ENCODE measurements around the gene TEX51.

Gene TEX51

DNA sequence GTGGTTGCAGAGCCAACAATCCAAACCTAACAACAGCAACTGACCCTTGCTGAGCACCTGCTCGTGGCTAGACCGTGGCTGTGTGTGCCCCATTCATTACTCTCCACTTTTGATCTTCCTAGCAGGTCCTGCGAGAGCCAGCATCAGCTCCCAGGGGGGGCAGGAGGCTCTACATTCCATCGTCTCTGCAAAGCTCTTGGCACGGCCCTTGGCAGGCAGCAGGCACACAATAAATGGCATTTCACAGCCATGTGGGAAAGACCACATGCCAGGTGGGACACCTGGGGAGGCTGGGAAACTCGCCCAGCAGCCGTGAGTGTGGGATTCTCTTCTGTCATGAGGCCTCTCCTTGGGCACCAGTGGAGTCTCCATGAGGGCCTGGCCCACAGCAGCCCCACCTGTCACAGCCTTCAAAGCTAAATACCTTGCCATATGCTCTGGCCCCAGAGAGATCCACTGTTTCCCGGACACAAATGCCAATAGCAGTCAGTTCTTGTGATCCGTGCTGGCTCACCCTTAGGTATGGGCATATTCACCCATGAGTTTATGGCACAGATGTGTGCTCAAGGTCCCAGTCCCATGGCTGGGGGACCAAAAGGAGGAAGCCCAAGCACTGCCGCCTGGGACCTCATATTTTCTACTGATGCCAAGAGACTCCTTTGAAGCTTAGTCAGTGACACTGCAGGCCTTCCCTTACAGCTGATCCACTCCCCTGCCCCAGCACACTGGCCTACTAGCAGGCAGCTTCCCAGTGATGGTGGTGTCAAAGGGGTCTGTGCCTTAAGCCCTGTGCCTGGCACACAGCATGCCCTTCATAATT, 6.8 kb upstream of the TEX51 start:
- DNase-seq (ENCODE audit: low read depth in 4 of 4, low spot score in 1 of 4) = no peak

DNA sequence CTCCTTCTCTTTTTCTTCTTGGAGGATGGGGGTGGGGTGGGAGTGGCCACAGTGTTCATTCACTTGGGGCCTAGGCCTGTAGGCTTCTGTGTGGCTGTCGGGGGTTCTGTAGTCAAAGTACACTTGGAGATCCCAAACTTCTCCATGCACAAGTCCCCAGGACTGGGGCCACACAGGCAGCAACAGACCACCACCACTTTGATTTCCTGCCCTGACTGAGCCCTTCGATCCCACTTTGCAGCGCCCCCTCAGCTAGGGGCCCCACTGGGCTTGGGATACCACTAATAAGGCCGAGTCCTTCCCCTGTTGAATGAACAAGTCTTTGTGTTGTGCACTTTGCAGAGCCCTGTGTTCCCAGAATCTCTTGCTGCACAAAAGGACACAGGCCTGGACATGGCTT, 5.5 kb upstream of the TEX51 start:
- DNase-seq (ENCODE audit: low read depth in 4 of 4, low spot score in 1 of 4) = no peak

DNA sequence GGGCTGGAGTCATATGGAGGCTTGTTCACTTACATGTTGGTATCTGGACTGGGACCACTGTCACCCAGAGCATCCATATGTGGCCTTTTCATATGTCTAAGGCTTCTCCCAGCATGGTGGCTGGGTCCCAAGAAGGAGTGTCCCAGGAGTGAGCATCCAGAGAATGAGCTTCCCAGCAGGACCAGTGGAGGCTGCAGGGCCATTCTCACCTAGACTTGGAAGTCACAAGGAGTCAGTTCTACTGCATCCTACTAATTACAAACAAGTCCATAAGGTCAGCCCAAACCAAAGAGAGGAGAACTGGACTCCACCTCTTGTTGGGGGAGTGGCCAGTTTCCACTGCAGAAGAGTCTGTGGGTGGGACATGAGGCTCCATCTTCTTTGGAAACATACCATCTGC, 5.1 kb upstream of the TEX51 start:
- no peak for DNase-seq (ENCODE audit: low read depth in 4 of 4, low spot score in 1 of 4)

DNA sequence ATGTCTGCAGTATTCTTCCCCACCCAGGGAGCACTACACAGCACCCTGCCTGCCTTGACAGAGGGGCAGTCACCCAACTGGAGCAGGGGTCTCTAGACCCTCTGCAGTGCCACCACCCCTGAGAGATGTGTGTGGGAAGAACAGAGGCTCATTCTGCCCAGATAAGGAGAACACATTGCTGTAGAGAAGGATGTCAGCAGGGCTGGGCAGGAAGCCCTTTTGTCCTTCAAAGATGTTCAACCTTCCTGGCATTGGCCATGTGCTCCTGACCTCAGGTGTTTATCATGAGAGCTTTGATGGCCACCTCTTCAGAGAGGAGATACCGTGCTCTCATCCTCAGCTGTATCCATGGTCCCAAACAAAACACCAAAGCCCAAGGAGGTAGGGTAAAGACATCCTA, 4.6 kb upstream of the TEX51 start:
- DNase-seq (ENCODE audit: low read depth in 4 of 4, low spot score in 1 of 4) = no peak

DNA sequence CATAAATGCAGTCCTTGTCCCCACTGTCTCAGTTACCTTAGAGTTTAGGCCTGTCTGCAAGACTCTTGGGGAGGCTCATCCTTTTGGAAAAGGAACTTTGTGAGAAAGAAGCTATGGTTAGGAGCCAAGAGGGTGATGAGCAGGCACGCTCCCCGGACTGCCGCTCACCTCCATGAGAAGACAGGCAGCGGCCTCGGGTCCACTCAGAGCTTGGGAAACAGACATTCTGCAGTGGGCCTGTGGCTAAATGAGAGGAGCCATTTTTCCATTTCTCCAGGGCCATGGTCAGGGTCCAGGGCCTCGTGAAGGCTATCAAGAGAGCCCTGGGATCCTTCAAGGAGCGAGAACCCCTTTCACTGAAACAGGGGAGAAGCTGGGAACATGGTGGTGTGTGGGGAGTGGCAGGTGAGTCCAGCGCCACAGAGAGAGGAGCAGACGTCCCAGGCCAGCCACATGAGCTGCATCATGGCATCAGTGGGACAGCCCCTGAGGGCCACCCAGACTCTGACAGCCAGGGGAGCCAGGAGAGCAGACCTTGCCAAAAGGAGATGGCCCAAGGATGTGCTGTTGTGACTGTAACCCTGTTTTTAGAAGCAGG, 4.0 kb upstream of the TEX51 start:
- DNase-seq (ENCODE audit: low read depth in 4 of 4, low spot score in 1 of 4) = no peak

DNA sequence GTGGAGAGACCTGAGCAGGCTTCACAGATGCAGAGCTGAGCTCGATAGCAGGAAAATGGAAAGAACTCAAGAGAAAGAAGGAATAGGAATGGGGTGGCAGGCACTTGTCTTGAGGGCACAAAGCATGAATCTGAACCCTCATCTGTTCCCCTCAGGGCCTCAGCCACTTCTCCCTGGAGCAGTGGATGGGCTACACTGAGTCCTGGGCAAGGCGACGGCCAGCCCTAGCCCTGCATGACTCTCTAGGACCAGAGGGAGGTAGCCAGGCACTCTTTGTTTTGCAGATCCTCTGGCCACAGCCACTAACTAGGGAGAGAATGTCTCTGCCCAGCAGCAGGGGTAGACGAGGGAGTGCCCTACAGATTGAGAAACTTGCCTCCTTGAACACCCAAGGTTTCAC, 3.4 kb upstream of the TEX51 start:
- no peak for DNase-seq (ENCODE audit: low read depth in 4 of 4, low spot score in 1 of 4)

DNA sequence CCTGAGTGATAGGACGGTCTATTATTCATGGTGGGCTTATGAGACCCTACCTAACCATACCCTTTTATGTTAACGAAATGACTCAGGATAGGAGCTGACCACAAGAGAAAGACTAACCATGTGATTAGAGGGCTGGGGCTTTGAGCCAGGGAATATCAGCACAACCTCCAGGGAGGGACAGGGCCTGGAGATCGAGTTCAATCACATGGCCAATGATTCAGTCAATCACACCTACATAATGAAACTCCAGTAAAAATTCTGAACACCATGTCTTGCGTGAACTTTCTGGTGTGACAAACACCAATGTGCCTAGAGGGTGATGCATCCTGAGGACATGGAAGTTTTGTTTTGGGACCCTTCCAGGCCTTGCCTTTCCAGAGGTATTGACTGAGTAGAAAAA, 2.2 kb upstream of the TEX51 start:
- DNase-seq (ENCODE audit: low read depth in 4 of 4, low spot score in 1 of 4) = no peak

DNA sequence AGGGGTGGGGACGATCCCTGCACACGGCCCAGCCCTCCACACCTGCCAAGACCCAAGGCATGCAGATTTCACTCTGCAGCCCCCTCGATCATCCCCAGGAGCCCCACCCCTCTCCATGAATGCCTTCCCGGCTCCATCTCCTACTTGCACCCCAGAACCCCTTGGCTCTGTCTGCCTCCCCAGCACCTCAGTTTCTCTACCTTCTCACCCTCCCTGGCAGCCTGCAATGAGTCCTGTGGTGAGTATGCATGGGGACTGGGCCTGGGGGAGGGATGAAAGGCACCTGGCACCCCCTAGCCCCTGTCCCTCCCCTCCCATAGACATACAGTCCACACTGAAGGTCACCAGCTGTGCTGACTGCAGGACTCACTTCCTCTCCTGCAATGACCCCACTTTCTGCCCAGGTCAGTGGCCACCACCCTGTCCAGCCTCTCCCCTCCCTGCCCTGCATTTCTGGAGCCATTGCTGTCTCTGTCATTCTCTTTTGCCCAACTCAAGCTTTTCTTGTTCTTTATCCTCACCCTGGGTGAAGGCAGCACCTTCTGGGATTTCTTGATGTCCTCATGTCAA, 1.0 kb downstream of the TEX51 start:
- DNase-seq (ENCODE audit: low read depth in 4 of 4, low spot score in 1 of 4) = no peak

DNA sequence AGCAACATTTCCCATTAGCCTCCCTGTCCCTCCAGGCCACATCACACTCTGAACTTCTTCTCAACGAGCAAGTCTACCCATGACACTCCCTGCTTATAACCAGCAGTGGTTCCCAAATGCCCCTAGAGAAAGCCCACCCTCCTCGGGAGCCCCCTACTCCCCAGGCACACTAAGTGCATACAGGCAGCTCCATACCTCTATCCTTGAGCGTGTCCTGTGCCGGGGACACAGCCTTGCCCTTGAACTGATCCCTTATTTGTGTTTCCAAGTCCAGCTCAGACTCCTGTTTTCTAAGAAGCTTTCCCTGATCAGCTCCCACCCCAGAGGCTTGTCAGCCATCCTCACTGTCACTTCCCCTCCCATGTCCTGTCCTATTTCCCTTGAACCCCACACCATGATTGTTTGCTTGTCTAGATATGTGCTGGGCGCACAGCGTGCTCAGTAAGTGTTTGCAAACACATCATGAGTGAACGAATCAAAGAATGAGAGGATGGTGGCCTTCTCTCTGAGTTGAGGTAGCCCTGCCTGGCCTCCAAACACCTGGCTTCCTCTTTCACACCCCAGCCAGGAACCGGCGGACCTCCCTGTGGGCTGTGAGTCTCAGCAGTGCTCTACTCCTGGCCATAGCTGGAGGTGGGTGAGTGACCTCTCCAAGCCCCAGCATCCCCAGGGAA, 2.1 kb downstream of the TEX51 start:
- DNase-seq (ENCODE audit: low read depth in 4 of 4, low spot score in 1 of 4) = no peak

DNA sequence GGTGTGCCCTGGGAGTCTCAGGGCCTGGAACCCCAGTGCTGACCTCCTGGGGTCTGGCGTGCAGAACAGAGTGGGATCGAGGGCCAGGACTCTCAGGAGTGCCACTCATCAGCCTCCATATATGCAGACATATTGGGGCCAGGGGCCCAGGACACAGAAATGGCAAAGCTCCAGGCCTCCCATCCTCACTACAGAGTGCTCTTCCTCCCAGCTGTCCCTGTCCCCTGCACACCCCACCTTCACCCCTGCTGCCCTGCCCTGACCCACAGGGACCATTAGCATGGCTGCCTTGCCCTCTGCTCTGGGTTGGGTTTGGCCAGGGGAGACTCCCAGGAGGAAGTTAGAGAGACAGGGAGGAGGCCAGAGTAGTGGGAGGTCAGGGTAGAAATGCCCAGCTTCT, 2.8 kb downstream of the TEX51 start:
- DNase-seq (ENCODE audit: low read depth in 4 of 4, low spot score in 1 of 4) = no peak

DNA sequence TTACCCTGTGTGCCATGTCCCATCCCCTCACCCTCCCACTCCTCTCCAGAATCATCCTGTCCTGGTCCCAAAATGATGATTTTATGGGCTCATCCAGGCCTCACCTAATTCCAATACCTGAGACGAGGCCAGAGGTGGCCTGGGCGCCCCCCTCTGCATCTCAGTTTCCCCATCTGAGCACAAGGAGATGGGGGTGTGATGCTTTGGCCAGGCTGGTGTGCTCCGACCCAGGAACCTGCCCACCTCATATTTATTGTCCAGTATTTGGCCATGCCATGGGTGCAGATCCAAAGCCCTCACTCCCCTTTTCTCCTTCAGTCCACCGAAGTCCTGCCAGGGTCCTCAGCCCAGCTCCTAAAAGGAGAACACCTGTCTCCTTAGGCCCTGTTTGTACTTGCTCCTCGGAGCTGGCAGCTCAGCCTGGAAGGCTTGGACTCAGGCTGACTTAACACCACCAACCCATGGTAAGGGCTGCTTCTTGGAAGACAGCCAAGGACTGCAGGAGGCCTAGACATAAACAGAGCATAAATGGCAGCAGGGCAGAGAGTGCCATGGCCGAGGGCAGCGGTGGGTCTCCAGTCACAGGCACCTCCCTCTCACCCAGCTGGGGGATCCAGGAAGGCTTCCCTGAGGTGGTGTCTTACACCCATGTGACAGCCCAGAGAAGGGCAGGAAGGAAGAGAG, 3.6 kb downstream of the TEX51 start:
- no peak for DNase-seq (ENCODE audit: low read depth in 4 of 4, low spot score in 1 of 4)

DNA sequence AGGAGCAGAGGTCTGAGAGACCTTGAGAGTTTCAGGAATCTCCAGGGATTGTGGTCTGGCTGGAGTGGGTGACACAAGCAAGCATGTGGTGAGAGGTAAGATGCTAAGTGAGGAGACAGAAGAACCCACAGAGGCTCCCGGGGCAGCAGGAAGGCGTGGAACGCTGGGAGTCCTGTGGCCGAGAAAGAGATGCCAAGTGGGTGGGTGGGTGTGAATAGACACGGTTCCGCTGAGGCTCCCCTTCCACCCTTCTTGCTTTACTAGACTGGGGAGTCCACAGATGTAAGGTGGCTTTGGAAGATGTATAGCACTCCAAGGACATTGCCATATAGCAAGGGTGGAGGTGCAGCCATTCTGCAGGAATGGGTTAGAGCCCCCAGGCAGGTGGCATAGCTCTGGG, 4.2 kb downstream of the TEX51 start:
- no peak for DNase-seq (ENCODE audit: low read depth in 4 of 4, low spot score in 1 of 4)

DNA sequence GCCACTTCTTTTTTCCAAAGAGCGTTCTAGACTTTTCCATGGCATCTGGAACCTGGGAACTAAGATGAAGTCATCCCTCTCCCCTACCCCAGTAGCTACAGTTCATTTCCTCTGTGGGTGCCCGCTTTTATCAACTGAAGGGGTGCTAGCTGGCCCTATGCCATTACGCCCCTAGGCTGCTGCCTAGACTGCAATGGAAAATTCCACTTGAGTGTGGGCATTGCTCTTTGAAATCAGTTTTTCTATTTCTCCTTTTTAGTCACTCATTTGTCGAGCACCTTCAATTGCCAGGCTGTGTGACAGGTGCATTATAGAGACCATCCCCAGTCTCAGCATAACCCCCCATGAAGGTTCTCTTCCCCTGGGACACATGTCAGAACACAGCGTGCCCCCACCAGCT, 7.3 kb downstream of the TEX51 start:
- no peak for DNase-seq (ENCODE audit: low read depth in 4 of 4, low spot score in 1 of 4)

DNA sequence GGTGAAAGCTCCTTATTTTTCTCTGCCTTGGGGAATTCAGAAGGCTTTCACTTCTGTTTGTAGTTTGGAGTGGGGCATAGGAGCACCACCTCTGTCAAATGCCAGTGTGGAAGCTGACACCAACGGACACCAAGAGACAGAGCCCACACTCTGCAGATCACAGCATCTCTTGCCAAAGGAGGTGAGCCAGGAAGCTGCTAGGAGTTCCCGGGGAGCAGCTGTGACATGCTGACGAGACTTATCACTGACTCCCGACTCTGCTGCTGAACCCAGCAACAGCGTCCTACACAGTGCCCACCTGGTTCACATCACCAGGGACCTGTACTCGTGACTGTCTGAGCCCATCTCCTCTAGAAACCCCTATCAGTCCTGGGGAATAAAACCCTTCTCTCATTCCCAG, 8.1 kb downstream of the TEX51 start:
- no peak for DNase-seq (ENCODE audit: low read depth in 4 of 4, low spot score in 1 of 4)

DNA sequence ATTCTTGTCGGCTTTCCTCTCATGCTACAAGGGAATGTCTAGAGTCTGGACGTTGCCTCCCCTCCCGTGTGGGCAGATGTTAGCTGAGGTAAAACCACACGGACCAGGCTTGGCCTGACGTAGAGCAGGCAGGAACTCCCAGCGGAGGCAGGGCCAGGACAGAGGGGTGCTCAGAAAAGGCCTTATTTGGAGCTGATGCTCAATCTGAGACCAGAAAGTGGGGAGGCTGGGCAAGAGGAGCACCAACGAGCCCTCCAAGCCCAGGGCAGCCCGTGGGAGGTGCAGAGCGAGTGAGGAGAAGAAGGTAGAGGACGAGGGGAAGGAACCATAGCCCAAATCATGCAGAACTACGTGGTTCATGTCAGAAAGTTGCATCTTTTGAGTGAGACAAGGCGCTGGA, 9.0 kb downstream of the TEX51 start:
- DNase-seq (ENCODE audit: low read depth in 4 of 4, low spot score in 1 of 4) = no peak

DNA sequence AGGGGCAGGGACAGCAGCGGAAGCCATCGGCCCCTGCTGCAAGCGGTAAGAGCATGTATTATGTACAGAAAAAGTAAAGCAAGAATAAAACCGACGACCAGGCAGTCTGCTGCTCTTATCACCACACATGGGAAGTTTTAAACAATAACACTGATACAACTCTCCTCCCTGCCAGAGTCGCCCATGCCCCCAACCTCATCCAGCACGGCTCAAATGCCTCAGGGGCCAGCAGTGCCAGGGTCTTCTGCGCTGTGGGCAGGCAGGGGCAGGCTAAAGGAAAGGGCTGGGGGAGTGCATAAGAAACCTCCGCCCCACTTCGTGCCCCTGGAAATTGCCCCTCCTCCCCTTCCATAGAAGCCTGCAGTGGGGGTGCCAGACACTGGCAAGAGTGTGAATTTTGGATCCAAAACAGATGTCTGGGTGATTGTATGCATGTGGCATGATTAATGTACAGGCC, 10.1 kb downstream of the TEX51 start:
- no peak for DNase-seq (ENCODE audit: low read depth in 4 of 4, low spot score in 1 of 4)

DNA sequence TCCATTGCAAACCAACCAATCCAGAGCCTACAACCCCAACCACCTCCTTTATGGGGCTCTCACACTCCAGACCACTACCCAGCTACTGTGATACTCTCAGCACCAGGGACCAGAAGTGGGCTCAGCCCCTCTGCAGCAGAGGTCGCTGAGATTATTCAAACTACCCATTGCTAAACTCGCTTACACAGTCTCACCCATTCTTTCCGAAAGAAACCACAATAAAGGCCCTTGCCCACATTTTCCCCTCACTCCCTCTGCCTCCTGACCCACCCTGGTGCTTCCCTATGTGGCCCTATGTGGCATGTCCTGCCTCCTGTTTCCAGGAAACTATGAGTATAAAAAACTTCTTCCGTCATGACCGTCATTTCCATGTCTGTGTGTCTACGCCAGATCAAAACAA, 10.7 kb downstream of the TEX51 start:
- DNase-seq (ENCODE audit: low read depth in 4 of 4, low spot score in 1 of 4) = no peak

DNA sequence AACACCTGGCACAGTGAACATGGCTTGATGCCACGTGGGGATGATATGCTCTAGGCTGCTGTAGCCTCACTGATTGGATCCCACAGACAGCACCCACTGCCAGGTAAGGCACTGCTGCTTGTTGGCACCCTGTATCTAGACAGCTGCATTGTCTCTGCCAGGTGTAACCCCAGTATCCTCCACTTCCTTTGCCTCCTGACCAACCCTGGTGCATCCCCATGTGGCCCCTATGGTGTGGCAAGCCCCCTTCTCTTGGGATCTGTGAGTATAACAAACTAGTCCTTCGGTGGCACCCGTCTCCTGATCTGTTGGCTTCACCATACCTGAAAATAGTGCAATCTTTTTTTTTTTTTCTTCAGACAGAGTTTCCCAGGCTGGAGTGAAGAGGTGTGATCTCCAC, 11.1 kb downstream of the TEX51 start:
- no peak for DNase-seq (ENCODE audit: low read depth in 4 of 4, low spot score in 1 of 4)

DNA sequence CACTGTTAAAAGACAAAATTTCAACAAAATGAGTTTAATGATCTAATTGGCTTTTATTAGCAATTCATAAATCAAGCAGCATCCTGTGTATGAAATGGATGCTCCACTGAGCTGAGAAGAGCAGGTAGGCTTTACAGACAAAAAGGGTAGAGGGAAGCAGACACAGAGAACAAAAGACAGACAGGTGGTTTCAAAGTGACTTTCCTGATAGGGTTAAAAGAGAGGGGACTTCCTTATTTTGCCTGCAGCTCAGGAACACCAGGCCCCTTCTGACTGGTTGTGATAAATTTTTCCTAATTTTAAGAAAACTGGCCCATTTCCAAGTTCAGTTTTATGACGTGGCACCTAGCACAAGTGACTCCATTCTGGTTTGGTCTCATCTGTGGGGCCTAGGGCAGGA, 11.9 kb downstream of the TEX51 start:
- DNase-seq (ENCODE audit: low read depth in 4 of 4, low spot score in 1 of 4) = no peak

DNA sequence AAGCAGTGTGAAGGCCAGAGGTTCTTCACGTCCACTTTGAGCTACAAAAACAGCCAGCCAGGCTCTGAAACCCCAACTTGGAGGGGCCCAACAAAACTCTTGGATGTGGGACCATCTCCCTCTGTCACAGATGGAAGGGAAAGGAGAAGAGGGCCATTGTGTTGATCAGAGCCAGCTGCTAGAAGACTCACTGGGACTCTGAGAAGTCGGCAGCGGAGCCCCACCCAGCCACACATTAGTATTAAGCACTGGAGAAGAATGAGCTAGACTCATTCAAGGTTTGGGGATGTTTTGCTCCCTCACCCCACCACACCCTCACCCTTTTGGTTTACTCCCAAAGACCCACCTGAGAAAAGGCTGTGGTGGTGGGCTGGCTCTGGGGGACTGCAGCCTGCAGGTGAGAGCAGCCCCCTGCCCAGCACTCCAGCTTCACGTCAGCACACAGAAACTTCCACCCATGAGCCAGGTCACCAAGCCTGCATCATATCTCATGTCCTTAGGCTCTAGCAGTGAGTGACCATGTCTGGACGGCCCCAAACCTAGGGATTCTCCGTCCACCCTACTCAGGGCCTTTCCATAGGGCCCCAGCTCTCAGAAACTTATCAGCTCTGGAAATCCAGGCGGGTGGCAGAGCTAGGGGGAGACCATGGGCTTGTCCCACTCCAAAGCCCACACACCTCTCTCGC, 12.6 kb downstream of the TEX51 start:
- DNase-seq (ENCODE audit: low read depth in 4 of 4, low spot score in 1 of 4) = no peak

DNA sequence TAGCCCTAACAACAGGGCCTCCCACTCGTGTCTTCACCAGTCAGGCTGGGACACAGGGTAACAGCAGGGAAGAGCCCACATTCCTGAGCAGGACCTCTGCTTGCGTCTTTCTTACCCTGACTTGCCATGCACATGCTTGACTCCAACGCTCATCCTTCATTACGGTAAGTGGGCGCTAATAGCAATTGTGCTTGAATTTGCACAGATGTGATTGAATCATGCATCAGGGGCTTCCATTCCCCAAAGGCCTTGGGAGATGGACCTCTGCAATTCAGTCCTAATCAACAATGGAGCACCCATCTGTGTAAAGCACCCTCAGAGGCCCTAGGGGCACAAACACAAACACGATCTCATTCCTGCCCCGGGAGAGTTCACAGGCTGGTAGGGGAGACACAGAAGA, 13.5 kb downstream of the TEX51 start:
- no peak for DNase-seq (ENCODE audit: low read depth in 4 of 4, low spot score in 1 of 4)

Measured in stimulated activated CD4-positive, alpha-beta T cell treated with anti-CD3 and anti-CD28 coated beads, Interleukin-1b, Interleukin-23, amount 100 ng/mL, for 24 hours (primary cell).